Spleen (tissue), 11 donors: ENCODE results near the gene TENT4B. TPM values are rescaled to one million over a fixed set of nuclear protein-coding genes. Genes with fewer than 3 reads are reported as not detected.

ENCODE experiments used
- DNase-seq: peaks from one replicate; pipeline ENCODE4 v3.0.0-alpha.2; 2020
- H3K27ac ChIP-seq, 8 donors: fragments of 200-600 bp; sonication (generic) in 7 of 8; 1 replicate in 4 of 8; 2 replicates in 4 of 8; pipeline versions ENCODE4 v1.5.0 to v1.8.0; 2016 to 2021; ENCODE audit warnings: inconsistent platforms in 4 of 8, mild to moderate bottlenecking in 4 of 8, moderate library complexity in 1 of 8
- H3K27me3 ChIP-seq, 7 donors: fragments of 200-600 bp; sonication (generic) in 6 of 7; replicated peaks in 1 of 7; 1 replicate in 4 of 7; 2 replicates in 3 of 7; pipeline versions ENCODE4 v1.5.0 to v1.8.0; 2016 to 2021; ENCODE audit warnings: inconsistent platforms in 3 of 7, mild to moderate bottlenecking in 1 of 7
- H3K36me3 ChIP-seq, 6 donors: fragments of 200-600 bp; sonication (generic) in 5 of 6; 1 replicate in 4 of 6; 2 replicates in 2 of 6; pipeline versions ENCODE4 v1.5.0 to v1.8.0; 2016 to 2021; ENCODE audit warnings: inconsistent platforms in 2 of 6
- H3K4me1 ChIP-seq, 6 donors: fragments of 200-600 bp; sonication (generic) in 5 of 6; 1 replicate in 3 of 6; 2 replicates in 3 of 6; pipeline versions ENCODE4 v1.5.0 to v1.8.0; 2016 to 2021; ENCODE audit warnings: inconsistent platforms in 3 of 6
- H3K4me3 ChIP-seq, 8 donors: fragments of 200-600 bp; sonication (generic) in 7 of 8; 1 replicate in 4 of 8; 2 replicates in 4 of 8; pipeline versions ENCODE4 v1.5.0 to v1.8.0; 2016 to 2021; ENCODE audit warnings: inconsistent platforms in 4 of 8, mild to moderate bottlenecking in 4 of 8, moderate library complexity in 2 of 8
- H3K9me3 ChIP-seq, 8 donors: fragments of 200-600 bp; sonication (generic) in 7 of 8; 1 replicate in 4 of 8; 2 replicates in 4 of 8; pipeline versions ENCODE4 v1.5.0 to v1.8.0; 2016 to 2021; ENCODE audit warnings: inconsistent platforms in 4 of 8
- POLR2A ChIP-seq, 3 donors: fragments of 450-650 bp; IDR thresholded peaks; one replicate each; pipeline ENCODE4 v1.5.1; 2017; ENCODE audit warnings: antibody characterized with exemption in 3 of 3, mild to moderate bottlenecking in 1 of 3
- POLR2AphosphoS5 ChIP-seq, 3 donors: sonication (generic); formaldehyde crosslinking; IDR thresholded peaks; one replicate each; pipeline ENCODE4 v1.5.1; 2017; ENCODE audit warnings: antibody characterized with exemption in 3 of 3
- WGBS, 5 donors: extraction: QIAGEN DNeasy Blood & Tissue Kit in 3 of 5; methylation state at CpG; one replicate each; pipeline versions ENCODE4 v1.1.5 to v1.1.7; 2013 to 2018; 5-methylcytosine and 5-hydroxymethylcytosine counted together
- intact Hi-C: fragments of 100-400 bp; cut with DNase I; formaldehyde crosslinking; loops from one replicate; pipeline ENCODE4 v1.15.0; 2023; ENCODE audit warnings: low total_unique reads
- polyA plus RNA-seq, 3 donors: library from polyadenylated mRNA; stranded (reverse); fragments of 200-250 nt; gene quantifications; one replicate each; pipeline ENCODE4 v1.2.1, GENCODE V29; 2013
- total RNA-seq, 7 donors: library from RNA; depleted of rRNA in 3 of 7; stranded (reverse); fragments of >200 nt in 3 of 7; fragmentation: NEBNext Ultra II Directional in 4 of 7; extraction: Animal tissue kit (Norgen Biotek cat#: 25700) in 4 of 7; gene quantifications; one replicate each; pipeline versions ENCODE4 v1.1.0 to v1.2.1, GENCODE V29; 2016 to 2021
- TF ChIP-seq, protein P1 (sequence below), 11 experiments: fragments of 200-600 bp in 7 of 11; fragments of 450-650 bp in 4 of 11; sonication (generic) in 4 of 11; IDR thresholded peaks in 8 of 11; conservative IDR thresholded peaks in 3 of 11; 1 replicate in 7 of 11; 2 replicates in 4 of 11; pipeline versions ENCODE4 v1.4.0 to v1.8.0; 2016 to 2021; ENCODE audit warnings: antibody characterized with exemption in 11 of 11, inconsistent platforms in 4 of 11, mild to moderate bottlenecking in 1 of 11
- donor health status: healthy with polysubstance abuse.
- donor health status: DM: no; HTN: no; CAD: no; lungs with moderate emphysema.
- donor health status: DM: no; HTN: no; CAD: no.
- donor health status: Bipolar disorder and iron deficiency.
- donor health status: healthy.
- donor health status: DM: no; HTN: no; CAD: no.
- donor health status: DM: yes; HTN: yes; CAD: no.

Gene TENT4B
- total and polyA plus RNA-seq, 10 donors, result 4.2 to 16.4 (median 12.1) TPM

DNA sequence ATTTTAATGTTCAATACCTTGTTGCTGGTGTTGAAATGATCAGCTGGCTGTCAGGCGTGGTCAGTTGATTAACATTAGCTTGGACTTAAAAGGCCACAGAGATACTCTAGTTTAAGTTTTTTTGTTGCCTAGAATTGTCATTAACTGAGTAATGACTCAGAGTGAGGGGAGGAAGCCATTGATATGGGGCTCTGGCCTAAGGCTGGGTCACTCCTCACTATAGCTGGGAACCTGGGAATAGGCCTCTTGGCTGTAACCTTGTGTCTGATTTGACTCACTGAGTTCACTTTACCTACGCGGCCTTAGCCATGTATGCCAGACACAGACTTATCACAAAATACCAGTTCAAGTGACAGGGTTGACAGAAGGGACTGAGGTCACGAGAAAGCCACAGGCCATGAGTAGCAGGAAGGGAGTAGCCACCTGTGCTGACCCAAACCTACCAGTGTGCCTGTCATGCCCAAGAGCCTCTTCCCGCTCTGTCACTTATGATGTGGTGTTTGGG is 75.3 kb downstream of the TENT4B start:
- Histone ChIP-seq H3K4me3 (no peak overlapping the region), H3K27ac (no peak overlapping the region), H3K36me3 (peaks cover 0 to 78% (median 45%) of the 10 kb centered on the region in 6 donors), H3K27me3 (no peaks in the 10 kb centered on the region), H3K4me1 (no peaks in the 10 kb centered on the region), H3K9me3 (no peaks in the 10 kb centered on the region)
- 90 to 97% (median 92%) methylated on average over 5 of the region's 5 CpGs for whole genome bisulfite sequencing, 5 donors
- DNase-seq, result no peak
- TF ChIP-seq POLR2AphosphoS5 (IDR thresholded peaks at IDR 0.05) (no peak), POLR2A (IDR thresholded peaks at IDR 0.05) (no peak)
- TF ChIP-seq, protein P1, sequence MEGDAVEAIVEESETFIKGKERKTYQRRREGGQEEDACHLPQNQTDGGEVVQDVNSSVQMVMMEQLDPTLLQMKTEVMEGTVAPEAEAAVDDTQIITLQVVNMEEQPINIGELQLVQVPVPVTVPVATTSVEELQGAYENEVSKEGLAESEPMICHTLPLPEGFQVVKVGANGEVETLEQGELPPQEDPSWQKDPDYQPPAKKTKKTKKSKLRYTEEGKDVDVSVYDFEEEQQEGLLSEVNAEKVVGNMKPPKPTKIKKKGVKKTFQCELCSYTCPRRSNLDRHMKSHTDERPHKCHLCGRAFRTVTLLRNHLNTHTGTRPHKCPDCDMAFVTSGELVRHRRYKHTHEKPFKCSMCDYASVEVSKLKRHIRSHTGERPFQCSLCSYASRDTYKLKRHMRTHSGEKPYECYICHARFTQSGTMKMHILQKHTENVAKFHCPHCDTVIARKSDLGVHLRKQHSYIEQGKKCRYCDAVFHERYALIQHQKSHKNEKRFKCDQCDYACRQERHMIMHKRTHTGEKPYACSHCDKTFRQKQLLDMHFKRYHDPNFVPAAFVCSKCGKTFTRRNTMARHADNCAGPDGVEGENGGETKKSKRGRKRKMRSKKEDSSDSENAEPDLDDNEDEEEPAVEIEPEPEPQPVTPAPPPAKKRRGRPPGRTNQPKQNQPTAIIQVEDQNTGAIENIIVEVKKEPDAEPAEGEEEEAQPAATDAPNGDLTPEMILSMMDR (IDR thresholded peaks at IDR 0.05 in 8 of 11, conservative IDR thresholded peaks at IDR 0.05 in 3 of 11), result no peak
- intact Hi-C loops, result no loop called here

GRCh38 chr16:50229149-50229726 is 76.1 kb downstream of the TENT4B start:
- H3K4me1 ChIP-seq, result no peaks in the 10 kb centered on the region
- no peaks in the 10 kb centered on the region for H3K27me3 ChIP-seq
- H3K4me3 ChIP-seq, result no peak overlapping the region
- intact Hi-C loops, result no loop called here
- H3K36me3 ChIP-seq, result peaks cover 0 to 70% (median 41%) of the 10 kb centered on the region in 6 donors
- no peak for TF ChIP-seq POLR2A (IDR thresholded peaks at IDR 0.05)
- TF ChIP-seq, protein P1 (IDR thresholded peaks at IDR 0.05 in 8 of 11, conservative IDR thresholded peaks at IDR 0.05 in 3 of 11), result no peak
- no peak for TF ChIP-seq POLR2AphosphoS5 (IDR thresholded peaks at IDR 0.05)
- H3K9me3 ChIP-seq, result no peaks in the 10 kb centered on the region
- 90 to 97% (median 95%) methylated on average over 10 of the region's 10 CpGs for WGBS, 5 donors
- H3K27ac ChIP-seq, result no peak overlapping the region
- DNase-seq, result no peak

GRCh38 chr16:50234771-50235556 is 81.9 kb downstream of the TENT4B start:
- Histone ChIP-seq H3K9me3 (no peaks in the 10 kb centered on the region), H3K4me1 (no peaks in the 10 kb centered on the region), H3K36me3 (peaks cover 0 to 13% (median 0%) of the 10 kb centered on the region in 6 donors), H3K4me3 (no peak overlapping the region), H3K27me3 (no peaks in the 10 kb centered on the region), H3K27ac (no peak overlapping the region)
- no peak for DNase-seq
- TF ChIP-seq POLR2A (IDR thresholded peaks at IDR 0.05) (no peak), POLR2AphosphoS5 (IDR thresholded peaks at IDR 0.05) (no peak)
- TF ChIP-seq, protein P1 (IDR thresholded peaks at IDR 0.05 in 8 of 11, conservative IDR thresholded peaks at IDR 0.05 in 3 of 11), result no peak
- intact Hi-C loops, result no loop called here
- 76 to 92% (median 87%) methylated on average over 5 of the region's 5 CpGs for WGBS, 5 donors

GRCh38 chr16:50235581-50235980 is 82.5 kb downstream of the TENT4B start:
- H3K4me3 ChIP-seq, result no peak overlapping the region
- H3K27ac ChIP-seq, result no peak overlapping the region
- H3K4me1 ChIP-seq, result no peaks in the 10 kb centered on the region
- TF ChIP-seq, protein P1 (IDR thresholded peaks at IDR 0.05 in 8 of 11, conservative IDR thresholded peaks at IDR 0.05 in 3 of 11), result no peak
- no peak for TF ChIP-seq POLR2A (IDR thresholded peaks at IDR 0.05)
- no peak for TF ChIP-seq POLR2AphosphoS5 (IDR thresholded peaks at IDR 0.05)
- H3K9me3 ChIP-seq, result no peaks in the 10 kb centered on the region
- H3K36me3 ChIP-seq, result peaks cover 0 to 7% (median 0%) of the 10 kb centered on the region in 6 donors
- intact Hi-C loops, result no loop called here
- DNase-seq, result no peak
- H3K27me3 ChIP-seq, result no peaks in the 10 kb centered on the region
- WGBS, 5 donors, result 83 to 87% (median 85%) methylated on average over 6 of the region's 6 CpGs
